ENCODE measurements around the gene BPNT1. TPM values are rescaled to one million over a fixed set of nuclear protein-coding genes. Genes with fewer than 3 reads are reported as not detected.

The BPNT1 gene
- total and polyA plus RNA-seq, 2 of the 13 experiments (the other 11 are each of a cell fraction or from before 2014, with no cell fraction given), result 35.2 to 43.9 TPM

GRCh38 chr1:220060876-220061275 lies 28.7 kb downstream of the BPNT1 start:
- FAIRE-seq, result no peak
- in situ Hi-C loops (cut with HindIII; ENCODE audit: extremely low pct_ligation_motif_present, low pct_unique_long_range_greater_than_20kb) (no loop called here), intact Hi-C loops (cut with micrococcal nuclease; ENCODE audit: unreplicated experiment) (no loop called here)
- DNase-seq (ENCODE audit: low spot score), result no peak
- 96% methylated on average over 3 of the region's 3 CpGs for WGBS (ENCODE audit: low lambda C conversion rate)
- CTCF ChIA-PET (ENCODE audit: low intra/inter-chr PET ratio, low total read pairs), result no interaction called here
- Histone ChIP-seq H3K36me3 (replicated peaks in 1 of 2; ENCODE audit: control insufficient read depth in 1 of 2, insufficient read depth in 2 of 2, low read length in 2 of 2) (peaks cover 3 to 24% of the 10 kb centered on the region in 2 experiments; a peak in 4 of 5 replicates), H3K27ac (ENCODE audit: extremely low read length, insufficient read depth, low read length) (no peak overlapping the region), H3K4me2 (ENCODE audit: low read depth, low read length) (no peak overlapping the region), H3K4me1 (ENCODE audit: insufficient read depth, low read length) (peaks cover 15% of the 10 kb centered on the region), H3K27me3 (ENCODE audit: control insufficient read depth in 1 of 2, insufficient read depth in 2 of 2, low read length in 2 of 2) (no peaks in the 10 kb centered on the region), H4K20me1 (ENCODE audit: insufficient read depth, low read length) (no peaks in the 10 kb centered on the region), H3K9me3 (ENCODE audit: low read length) (no peaks in the 10 kb centered on the region), H3K79me2 (ENCODE audit: insufficient read depth, low read length) (no peaks in the 10 kb centered on the region), H3K4me3 (replicated peaks in 1 of 3; ENCODE audit: insufficient read depth in 1 of 3, low read depth in 2 of 3, low read length in 3 of 3) (no peak overlapping the region), H3K9ac (ENCODE audit: insufficient read depth, low read depth, low read length) (no peak overlapping the region), H2AFZ (ENCODE audit: low read length) (no peak overlapping the region)
- TF ChIP-seq ZNF207 (IDR thresholded peaks at IDR 0.05; ENCODE audit: borderline replicate concordance) (no peak), ZNF343 (CRISPR knock-in tag; IDR thresholded peaks at IDR 0.05) (no peak), POLR2AphosphoS5 (IDR thresholded peaks at IDR 0.05; ENCODE audit: low read depth, low read length) (no peak), ZBTB21 (CRISPR knock-in tag; IDR thresholded peaks at IDR 0.05) (no peak)
- no peak for ATAC-seq
- POLR2A ChIA-PET, result no interaction called here
- no TSS peak for BruUV-seq (replicated peaks)

- no peak for FAIRE-seq
- intact Hi-C loops (cut with micrococcal nuclease; ENCODE audit: unreplicated experiment), result no loop called here
- H3K4me2 ChIP-seq (ENCODE audit: low read depth, low read length), result no peak overlapping the region
- CTCF ChIA-PET (ENCODE audit: low intra/inter-chr PET ratio, low total read pairs), result no interaction called here
- no peak overlapping the region for H3K27ac ChIP-seq (ENCODE audit: extremely low read length, insufficient read depth, low read length)
- no peaks in the 10 kb centered on the region for H3K79me2 ChIP-seq (ENCODE audit: insufficient read depth, low read length)
- no peak overlapping the region for H2AFZ ChIP-seq (ENCODE audit: low read length)
- H3K36me3 ChIP-seq (replicated peaks in 1 of 2; ENCODE audit: control insufficient read depth in 1 of 2, insufficient read depth in 2 of 2, low read length in 2 of 2), result peaks cover 0 to 4% of the 10 kb centered on the region in 2 experiments; a peak in 2 of 5 replicates
- 88% methylated on average over 1 of the region's 1 CpG for WGBS (ENCODE audit: low lambda C conversion rate)
- no TSS peak for BruUV-seq (replicated peaks)
- no peak overlapping the region for H3K4me3 ChIP-seq (replicated peaks in 1 of 3; ENCODE audit: insufficient read depth in 1 of 3, low read depth in 2 of 3, low read length in 3 of 3)
- in situ Hi-C loops (cut with HindIII; ENCODE audit: extremely low pct_ligation_motif_present, low pct_unique_long_range_greater_than_20kb), result no loop called here
- no peak for DNase-seq (ENCODE audit: low spot score)
- H4K20me1 ChIP-seq (ENCODE audit: insufficient read depth, low read length), result no peaks in the 10 kb centered on the region
- ATAC-seq, result no peak
- H3K9me3 ChIP-seq (ENCODE audit: low read length), result no peaks in the 10 kb centered on the region
- no peaks in the 10 kb centered on the region for H3K27me3 ChIP-seq (ENCODE audit: control insufficient read depth in 1 of 2, insufficient read depth in 2 of 2, low read length in 2 of 2)
- H3K4me1 ChIP-seq (ENCODE audit: insufficient read depth, low read length), result peaks cover 15% of the 10 kb centered on the region
- H3K9ac ChIP-seq (ENCODE audit: insufficient read depth, low read depth, low read length), result no peak overlapping the region
- POLR2A ChIA-PET, result no interaction called here
- TF ChIP-seq SRSF9 (IDR thresholded peaks at IDR 0.05; ENCODE audit: borderline replicate concordance, insufficient read depth, low read depth, low read length, poor library complexity, severe bottlenecking) (no peak), ZNF781 (CRISPR knock-in tag; IDR thresholded peaks at IDR 0.05; ENCODE audit: borderline replicate concordance, not compliant biosample characterization) (no peak), ZNF782 (CRISPR knock-in tag; IDR thresholded peaks at IDR 0.05; ENCODE audit: borderline replicate concordance) (no peak), ZFX (CRISPR knock-in tag; IDR thresholded peaks at IDR 0.05; ENCODE audit: low read depth) (no peak), FOSL1 (CRISPR knock-in tag; IDR thresholded peaks at IDR 0.05; ENCODE audit: borderline replicate concordance) (no peak), ATF5 (CRISPR knock-in tag; IDR thresholded peaks at IDR 0.05; ENCODE audit: low read depth) (no peak), MYC (CRISPR knock-in tag; IDR thresholded peaks at IDR 0.05; ENCODE audit: borderline replicate concordance) (no peak), RXRB (CRISPR knock-in tag; IDR thresholded peaks at IDR 0.05; ENCODE audit: borderline replicate concordance) (no peak), THAP7 (CRISPR knock-in tag; IDR thresholded peaks at IDR 0.05) (no peak), MLX (CRISPR knock-in tag; IDR thresholded peaks at IDR 0.05) (no peak), RBM39 (IDR thresholded peaks at IDR 0.05; ENCODE audit: low read depth, low read length, poor library complexity, severe bottlenecking) (no peak), PAF1 (CRISPR knock-in tag; IDR thresholded peaks at IDR 0.05) (no peak), GATAD2A (CRISPR knock-in tag; IDR thresholded peaks at IDR 0.05) (no peak)
Measured at GRCh38 chr1:220056374-220056773, 33.2 kb downstream of the BPNT1 start.

Data from HepG2 (cell line).